Measurements from ENCODE around the gene TMEM176A.

GRCh38 chr7:150803161-150803860 lies 2.7 kb downstream of the TMEM176A start:
- TF ChIP-seq EZH2 (IDR thresholded peaks at IDR 0.05; ENCODE audit: insufficient read depth, poor library complexity, severe bottlenecking) (no peak), EZH2phosphoT487 (IDR thresholded peaks at IDR 0.05; ENCODE audit: insufficient read depth, low read depth) (no peak)
